Left lung (tissue), 10 donors: ENCODE results near the gene OPCML. TPM values are rescaled to one million over a fixed set of nuclear protein-coding genes. Genes with fewer than 3 reads are reported as not detected.

Experiments used
- ATAC-seq: fragments of 200-7000 bp; cut with Tn5 transposase; one replicate; pipeline ENCODE4 v1.9.1; 2020; ENCODE audit warnings: moderate library complexity
- DNase-seq, 4 donors: peaks; one replicate each; pipeline ENCODE4 v3.0.0-alpha.2; 2013 to 2020
- H3K27ac ChIP-seq, 2 donors: fragments of 200-600 bp; sonication (generic) in 1 of 2; one replicate each; pipeline versions ENCODE4 v1.5.0 to v1.8.0; 2020 to 2021
- H3K27me3 ChIP-seq, 2 donors: fragments of 200-600 bp; sonication (generic) in 1 of 2; one replicate each; pipeline versions ENCODE4 v1.5.0 to v1.8.0; 2020 to 2021
- H3K36me3 ChIP-seq, 2 donors: fragments of 200-600 bp; sonication (generic) in 1 of 2; one replicate each; pipeline versions ENCODE4 v1.5.0 to v1.8.0; 2020 to 2021
- H3K4me1 ChIP-seq, 2 donors: fragments of 200-600 bp; one replicate each; pipeline ENCODE4 v1.8.0; 2021
- H3K4me3 ChIP-seq, 2 donors: fragments of 200-600 bp; sonication (generic) in 1 of 2; one replicate each; pipeline versions ENCODE4 v1.5.0 to v1.8.0; 2020 to 2021; ENCODE audit warnings: mild to moderate bottlenecking in 1 of 2
- H3K9me3 ChIP-seq, 2 donors: fragments of 200-600 bp; sonication (generic) in 1 of 2; one replicate each; pipeline versions ENCODE4 v1.5.0 to v1.8.0; 2020 to 2021
- intact Hi-C, 2 donors: fragments of 100-400 bp; cut with DNase I; formaldehyde crosslinking; loops; one replicate each; pipeline versions ENCODE4 v1.11.2 to v1.14.2; 2022
- polyA plus RNA-seq, 6 donors: library from polyadenylated mRNA; unstranded; fragments of 120-200 nt; gene quantifications; one replicate each; pipeline ENCODE4 v1.2.1, GENCODE V29; 2013; ENCODE audit not compliant: insufficient read length in 6 of 6
- total RNA-seq, 2 donors: library from RNA; stranded (reverse); fragmentation: NEBNext Ultra II Directional; extraction: Animal tissue kit (Norgen Biotek cat#: 25700); gene quantifications; one replicate each; pipeline ENCODE4 v1.2.1, GENCODE V29; 2021
- TF ChIP-seq, protein P1 (sequence below), 2 donors: fragments of 200-600 bp; sonication (generic) in 1 of 2; IDR thresholded peaks; one replicate each; pipeline versions ENCODE4 v1.5.0 to v1.8.0; 2021; ENCODE audit warnings: antibody characterized with exemption in 2 of 2
- donor health status: DM: no; HTN: yes; CAD: no.
- donor health status: DM: no; HTN: no; CAD: no.

Gene OPCML
- total and polyA plus RNA-seq, 8 donors, result 0.98 to 5.3 (median 1.9) TPM; not detected in 2

DNA sequence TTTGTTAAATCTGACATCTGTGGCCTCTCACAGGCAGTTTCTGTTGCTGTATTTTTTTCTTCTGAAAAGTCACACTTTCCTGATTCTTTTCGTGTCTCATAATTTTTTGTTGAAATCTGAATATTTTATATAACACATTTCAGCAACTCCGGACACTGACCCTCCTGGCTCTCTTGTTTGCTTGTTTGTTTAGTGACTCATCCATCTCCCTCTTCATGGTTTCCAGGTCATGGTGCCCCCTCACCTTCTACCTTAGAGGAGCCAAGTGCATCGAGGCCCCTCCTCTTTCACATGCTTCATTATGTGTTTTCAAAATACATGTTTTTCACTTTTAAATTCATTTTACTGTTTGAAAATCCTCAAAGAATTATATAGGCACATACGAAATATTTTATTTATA lies 562.4 kb downstream of the OPCML start:
- H3K9me3 ChIP-seq, result no peaks in the 10 kb centered on the region
- no peaks in the 10 kb centered on the region for H3K27me3 ChIP-seq
- DNase-seq (no peak), ATAC-seq (no peak)
- H3K36me3 ChIP-seq, result no peaks in the 10 kb centered on the region
- no peak overlapping the region for H3K4me3 ChIP-seq
- TF ChIP-seq, protein P1, sequence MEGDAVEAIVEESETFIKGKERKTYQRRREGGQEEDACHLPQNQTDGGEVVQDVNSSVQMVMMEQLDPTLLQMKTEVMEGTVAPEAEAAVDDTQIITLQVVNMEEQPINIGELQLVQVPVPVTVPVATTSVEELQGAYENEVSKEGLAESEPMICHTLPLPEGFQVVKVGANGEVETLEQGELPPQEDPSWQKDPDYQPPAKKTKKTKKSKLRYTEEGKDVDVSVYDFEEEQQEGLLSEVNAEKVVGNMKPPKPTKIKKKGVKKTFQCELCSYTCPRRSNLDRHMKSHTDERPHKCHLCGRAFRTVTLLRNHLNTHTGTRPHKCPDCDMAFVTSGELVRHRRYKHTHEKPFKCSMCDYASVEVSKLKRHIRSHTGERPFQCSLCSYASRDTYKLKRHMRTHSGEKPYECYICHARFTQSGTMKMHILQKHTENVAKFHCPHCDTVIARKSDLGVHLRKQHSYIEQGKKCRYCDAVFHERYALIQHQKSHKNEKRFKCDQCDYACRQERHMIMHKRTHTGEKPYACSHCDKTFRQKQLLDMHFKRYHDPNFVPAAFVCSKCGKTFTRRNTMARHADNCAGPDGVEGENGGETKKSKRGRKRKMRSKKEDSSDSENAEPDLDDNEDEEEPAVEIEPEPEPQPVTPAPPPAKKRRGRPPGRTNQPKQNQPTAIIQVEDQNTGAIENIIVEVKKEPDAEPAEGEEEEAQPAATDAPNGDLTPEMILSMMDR (IDR thresholded peaks at IDR 0.05), result no peak
- intact Hi-C loops, result no loop called here
- no peaks in the 10 kb centered on the region for H3K4me1 ChIP-seq
- H3K27ac ChIP-seq, result no peak overlapping the region

DNA sequence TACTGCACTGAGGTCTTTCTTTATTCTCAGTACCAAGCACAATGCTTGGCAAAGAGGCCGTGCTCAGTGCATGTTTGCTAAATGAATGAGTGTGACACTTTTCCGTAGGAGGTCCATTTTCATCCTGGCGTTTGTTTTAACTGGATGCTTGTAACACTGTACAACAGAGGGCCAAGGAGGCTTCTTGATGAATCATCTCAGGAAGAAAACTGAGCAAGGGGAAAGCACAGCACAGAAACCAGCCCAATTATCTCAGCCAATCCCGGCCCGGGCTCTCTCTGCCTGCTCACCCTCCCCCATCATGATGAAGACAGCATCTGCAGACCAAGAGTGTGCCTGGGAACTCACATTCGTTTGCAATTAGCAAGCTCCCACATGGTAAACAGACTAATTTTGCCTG lies 570.3 kb downstream of the OPCML start:
- intact Hi-C loops, result no loop called here
- TF ChIP-seq, protein P1 (IDR thresholded peaks at IDR 0.05), result no peak
- Histone ChIP-seq H3K36me3 (no peaks in the 10 kb centered on the region), H3K4me3 (no peak overlapping the region), H3K27me3 (peaks cover 0 to 17% of the 10 kb centered on the region in 2 donors), H3K27ac (no peak overlapping the region), H3K4me1 (no peaks in the 10 kb centered on the region), H3K9me3 (peaks cover 0 to 3% of the 10 kb centered on the region in 2 donors)
- ATAC-seq, result peak; percentile 55
- DNase-seq, result no peak

- Histone ChIP-seq H3K27ac (no peak overlapping the region), H3K36me3 (no peaks in the 10 kb centered on the region), H3K4me1 (no peaks in the 10 kb centered on the region), H3K4me3 (no peak overlapping the region), H3K27me3 (peaks cover 0 to 17% of the 10 kb centered on the region in 2 donors), H3K9me3 (peaks cover 0 to 3% of the 10 kb centered on the region in 2 donors)
- TF ChIP-seq, protein P1 (IDR thresholded peaks at IDR 0.05), result no peak
- DNase-seq (no peak), ATAC-seq (no peak)
- intact Hi-C loops, result no loop called here
Observed at GRCh38 chr11:132961453-132961852, 570.8 kb downstream of the OPCML start.

DNA sequence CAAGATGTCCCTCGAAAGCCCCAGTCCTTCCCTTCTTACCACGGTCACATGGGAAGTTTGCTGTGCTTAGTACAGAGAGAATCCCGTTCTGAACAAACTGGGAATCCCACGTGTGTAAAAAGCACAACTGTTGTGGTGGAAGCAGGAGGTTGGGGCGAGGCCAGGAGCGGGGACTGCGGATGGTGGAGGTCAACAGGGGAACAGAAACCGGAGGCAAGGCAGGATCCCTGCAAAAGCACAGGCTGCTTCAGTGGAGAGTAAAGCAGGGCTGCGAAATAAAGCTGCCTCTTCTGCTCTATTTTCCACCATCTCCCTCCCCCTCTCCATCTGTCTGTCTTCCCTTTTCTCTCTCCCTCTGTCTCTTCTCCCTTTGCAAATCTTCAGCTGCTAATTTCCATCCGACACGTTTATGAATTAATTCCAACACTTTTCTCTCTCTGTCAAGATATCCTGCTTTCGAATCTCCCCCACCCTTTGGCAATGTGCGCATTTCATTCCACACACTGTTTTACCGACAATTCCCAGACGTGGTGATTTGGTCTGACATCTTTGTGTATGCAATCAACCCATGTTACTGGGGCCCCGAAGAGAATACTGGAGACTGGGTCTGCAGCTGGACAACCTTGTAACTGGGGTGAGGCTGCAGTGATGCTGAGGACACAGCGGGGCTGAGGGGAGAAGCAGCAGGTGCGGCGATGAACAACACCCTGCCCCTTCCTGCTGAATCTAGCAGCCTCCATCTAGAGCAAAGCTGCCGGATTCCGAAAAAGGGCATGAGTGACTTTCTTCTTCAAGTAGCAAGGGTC lies 571.8 kb downstream of the OPCML start:
- Histone ChIP-seq H3K4me1 (no peaks in the 10 kb centered on the region), H3K27ac (no peak overlapping the region), H3K36me3 (no peaks in the 10 kb centered on the region), H3K9me3 (peaks cover 0 to 3% of the 10 kb centered on the region in 2 donors), H3K4me3 (no peak overlapping the region), H3K27me3 (peaks cover 0 to 17% of the 10 kb centered on the region in 2 donors)
- TF ChIP-seq, protein P1 (IDR thresholded peaks at IDR 0.05), result no peak
- DNase-seq (no peak), ATAC-seq (no peak)
- intact Hi-C loops, result no loop called here

DNA sequence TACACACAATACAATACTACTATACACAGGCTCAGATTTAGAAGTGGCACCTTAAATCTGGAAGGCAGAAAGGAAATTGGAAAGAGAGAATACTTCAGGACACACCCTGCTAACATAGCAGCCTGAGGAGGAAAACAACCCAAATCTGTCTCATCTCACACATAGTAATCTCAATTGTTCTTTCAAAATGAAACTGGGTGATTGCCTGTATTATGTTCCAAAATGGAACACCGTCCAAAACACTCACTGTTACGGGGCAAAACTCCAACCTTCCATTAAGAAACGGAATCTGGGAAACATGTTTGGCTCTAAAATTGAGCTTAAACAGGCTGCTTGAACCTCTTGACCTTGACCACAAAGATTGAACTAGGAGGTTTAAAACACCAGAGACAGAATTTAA lies 572.6 kb downstream of the OPCML start:
- ATAC-seq, result no peak
- TF ChIP-seq, protein P1 (IDR thresholded peaks at IDR 0.05), result no peak
- no peak overlapping the region for H3K27ac ChIP-seq

More for the DNA sequence above, 572.6 kb downstream of the OPCML start:
- no peaks in the 10 kb centered on the region for H3K36me3 ChIP-seq
- intact Hi-C loops, result no loop called here
- H3K4me1 ChIP-seq, result no peaks in the 10 kb centered on the region
- peaks cover 0 to 3% of the 10 kb centered on the region in 2 donors for H3K9me3 ChIP-seq
- H3K27me3 ChIP-seq, result peaks cover 0 to 17% of the 10 kb centered on the region in 2 donors
- no peak for DNase-seq
- no peak overlapping the region for H3K4me3 ChIP-seq
